AG20443 (cell line): ENCODE results near the gene OSER1.

Experiments used
- DNase-seq: peaks from one replicate; pipeline ENCODE4 v3.0.0; 2012; ENCODE audit warnings: low spot score, mixed read lengths

OSER1 gene

GRCh38 chr20:44174996-44175765 lies 35.4 kb downstream of the OSER1 start:
- no peak for DNase-seq

DNA sequence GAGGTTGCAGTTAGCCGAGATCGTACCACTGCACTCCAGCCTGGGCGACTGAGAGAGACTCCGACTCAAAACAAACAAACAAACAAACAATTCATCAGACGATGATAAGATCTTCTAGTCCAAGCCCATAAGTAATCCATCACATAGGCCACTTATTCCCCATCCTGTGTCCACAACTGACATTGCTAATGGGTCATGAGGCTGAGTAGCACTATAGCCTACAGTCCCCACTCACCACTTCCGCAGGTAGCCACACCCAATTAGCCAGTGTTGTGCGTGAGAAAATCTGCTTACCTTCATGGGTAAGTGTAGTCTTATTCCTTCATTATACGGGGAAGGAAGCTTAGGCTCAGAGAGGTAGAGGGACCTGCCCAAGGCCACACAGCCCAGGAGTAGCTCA lies 36.7 kb downstream of the OSER1 start:
- no peak for DNase-seq

- no peak for DNase-seq
Measured at GRCh38 chr20:44173116-44173515, 37.5 kb downstream of the OSER1 start.

DNA sequence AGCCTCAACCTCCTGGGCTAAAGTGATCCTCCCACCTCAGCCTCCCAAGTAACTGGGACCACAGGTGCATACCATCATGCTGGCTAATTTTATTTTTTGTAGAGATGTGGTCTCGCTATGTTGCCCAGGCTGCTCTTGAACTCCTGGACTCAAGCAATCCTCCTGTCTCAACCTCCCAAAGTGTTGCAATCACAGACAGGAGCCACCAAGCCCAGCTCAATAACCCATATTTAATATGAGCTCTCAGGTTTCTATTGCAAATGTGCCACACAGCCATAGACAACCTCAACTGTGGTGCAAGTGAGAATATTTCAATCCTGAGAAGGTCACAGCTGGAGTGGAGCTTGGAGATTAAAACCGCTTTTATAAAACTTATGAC lies 38.0 kb downstream of the OSER1 start:
- no peak for DNase-seq

DNA sequence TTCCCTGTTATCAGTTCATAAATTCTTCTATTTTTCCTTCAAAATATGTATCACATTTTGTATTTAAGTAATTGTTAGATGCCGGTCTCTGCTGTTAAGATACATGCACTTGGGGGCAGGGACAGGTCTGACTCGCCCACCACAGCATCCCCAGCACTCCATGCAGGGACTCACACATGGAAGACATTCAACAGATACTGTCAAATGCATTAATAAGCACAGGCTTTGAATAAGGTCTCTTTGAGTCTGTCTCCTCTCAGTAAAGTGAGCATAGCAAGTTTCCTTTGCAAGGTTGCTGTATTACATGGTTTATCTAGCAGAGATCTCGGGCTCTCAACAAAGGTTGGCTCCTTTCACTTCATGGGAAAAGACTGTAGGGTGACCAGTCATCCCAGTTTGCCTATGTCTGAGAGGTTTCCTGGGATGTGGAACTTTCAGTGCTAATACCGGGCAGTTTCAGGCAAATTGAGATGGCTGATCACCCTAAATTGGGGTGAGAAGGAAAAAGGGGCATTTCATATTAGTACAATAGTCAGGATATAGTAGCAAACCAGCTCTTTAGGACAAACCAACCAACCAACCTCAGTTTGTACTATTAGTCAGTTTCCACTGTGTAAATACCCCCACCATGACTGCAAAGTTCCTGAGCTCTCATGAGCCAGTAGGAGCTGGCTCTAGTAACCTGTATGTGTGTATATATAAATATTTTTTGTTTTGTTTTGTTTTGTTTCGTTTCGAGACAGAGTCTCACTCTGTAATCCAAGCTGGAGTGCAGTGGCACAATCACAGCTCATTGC lies 38.6 kb downstream of the OSER1 start:
- DNase-seq = no peak

DNA sequence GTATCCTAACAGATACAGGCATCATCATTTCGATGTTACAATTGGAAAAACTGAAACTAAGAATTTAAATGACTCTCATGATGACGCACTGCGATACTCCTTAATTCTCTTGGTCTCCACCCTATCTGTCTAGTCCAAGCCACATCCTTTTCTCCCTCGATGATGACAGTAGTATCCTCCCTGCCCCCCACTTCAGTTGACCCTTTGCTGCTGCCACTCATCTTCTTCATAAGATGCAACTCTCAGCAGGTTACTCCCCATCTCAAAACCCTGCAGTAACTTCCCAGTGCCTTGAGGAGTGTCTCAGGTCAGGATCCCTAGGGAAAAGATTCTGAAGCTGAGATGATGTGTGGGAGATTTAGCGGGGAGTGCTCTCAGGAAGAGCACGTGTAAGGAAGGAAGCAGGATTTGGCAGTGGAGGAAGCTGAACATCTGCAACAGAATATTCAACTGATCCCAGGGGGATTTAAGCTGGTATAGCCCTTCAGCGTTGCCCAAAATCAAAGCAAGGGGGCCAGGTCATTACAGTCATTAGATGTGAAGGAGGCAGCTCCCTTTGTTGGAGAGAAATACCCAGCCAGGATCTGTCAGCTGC lies 39.7 kb downstream of the OSER1 start:
- peak; percentile 73 for DNase-seq

- DNase-seq = no peak
Measured at GRCh38 chr20:44167736-44168135, 42.8 kb downstream of the OSER1 start.

- peak; percentile 79 for DNase-seq
Measured at GRCh38 chr20:44166477-44166876, 44.1 kb downstream of the OSER1 start.

DNA sequence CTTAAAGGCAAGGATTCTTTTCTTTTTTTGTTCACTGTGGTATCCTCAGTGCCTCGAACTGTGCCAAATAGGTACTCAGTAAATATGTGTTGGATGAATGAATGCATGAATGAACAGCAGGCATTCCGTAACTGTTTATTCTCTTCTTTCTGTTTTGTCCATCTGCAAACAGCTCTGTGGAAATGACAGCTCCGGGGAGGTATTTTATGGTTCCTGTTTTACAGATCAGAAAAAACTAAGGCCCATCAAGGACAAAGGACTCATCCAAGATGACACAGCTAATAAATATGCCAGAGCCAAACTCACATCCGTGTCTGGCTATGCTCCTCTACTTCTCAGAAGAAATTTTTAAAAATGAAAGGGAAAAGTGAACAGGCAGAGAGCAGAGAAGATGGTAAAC lies 44.6 kb downstream of the OSER1 start:
- peak; percentile 64 for DNase-seq

DNA sequence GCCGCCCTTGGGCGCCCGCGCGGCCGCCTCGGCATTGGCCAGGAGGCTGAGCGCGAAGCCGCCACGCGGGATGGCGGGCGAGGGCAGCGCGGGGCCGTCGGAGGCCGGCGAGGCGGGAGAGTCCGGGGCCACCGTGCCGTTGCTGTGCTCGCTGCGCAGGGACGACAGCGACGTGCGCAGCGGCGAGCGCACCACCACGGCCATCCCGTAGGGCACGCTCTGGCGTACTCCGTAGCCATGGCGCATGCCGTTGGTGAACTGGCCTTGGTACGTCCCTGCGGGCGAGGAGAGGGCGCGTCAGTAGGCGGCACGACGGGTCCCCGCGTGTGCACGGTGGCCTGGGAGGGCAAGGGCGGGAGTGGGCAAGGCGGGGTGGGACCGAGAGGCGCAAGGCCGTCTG lies 50.4 kb downstream of the OSER1 start:
- no peak for DNase-seq

- DNase-seq = no peak
Measured at GRCh38 chr20:44159711-44160110, 50.9 kb downstream of the OSER1 start.

DNA sequence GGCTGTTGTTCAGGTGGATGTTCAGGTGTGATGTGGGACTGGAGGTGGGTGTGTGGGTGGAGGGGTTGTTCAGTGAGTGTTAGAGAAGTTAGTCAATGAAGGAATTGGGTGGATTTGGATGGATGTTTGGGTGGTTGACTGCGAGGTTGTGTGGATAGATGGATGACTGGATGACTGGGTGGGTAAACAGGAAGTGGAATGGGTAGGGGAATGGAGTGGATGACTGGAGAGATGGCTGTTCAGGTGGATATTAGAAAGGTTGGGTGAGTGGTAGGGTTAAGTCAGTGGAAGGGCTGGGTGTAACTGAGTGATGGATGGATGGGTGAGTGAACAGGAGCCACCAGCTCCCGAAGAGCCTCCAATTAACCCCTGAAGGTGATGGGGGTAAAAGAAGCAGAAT lies 51.4 kb downstream of the OSER1 start:
- DNase-seq = no peak

GRCh38 chr20:44157061-44157460 lies 53.5 kb downstream of the OSER1 start:
- DNase-seq = no peak

DNA sequence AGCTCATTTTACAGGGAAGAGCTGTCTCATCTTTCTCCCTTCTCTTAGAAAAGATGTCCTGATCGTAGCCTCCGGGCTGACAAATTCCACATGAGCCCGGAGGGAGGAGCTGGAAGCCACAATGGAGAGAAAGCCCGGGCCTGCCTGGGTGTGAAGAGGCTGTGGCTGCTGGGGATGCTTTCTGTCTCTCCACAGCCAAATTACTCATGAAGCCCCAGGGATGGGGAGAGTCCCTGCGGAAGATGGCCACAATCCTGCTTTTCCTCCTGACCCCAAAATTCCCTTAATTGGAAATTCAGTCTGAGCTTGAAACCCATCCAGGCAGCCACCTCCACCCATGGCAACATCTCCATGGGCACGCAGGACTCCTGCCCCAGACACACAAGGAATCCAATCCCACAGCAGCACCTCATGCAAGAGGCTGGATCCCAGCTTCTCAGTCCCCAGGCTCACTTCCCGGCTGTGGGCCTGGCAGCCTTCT lies 56.0 kb downstream of the OSER1 start:
- DNase-seq = peak; percentile 91

- DNase-seq = peak; percentile 75
Measured at GRCh38 chr20:44153636-44154043, 56.9 kb downstream of the OSER1 start.

DNA sequence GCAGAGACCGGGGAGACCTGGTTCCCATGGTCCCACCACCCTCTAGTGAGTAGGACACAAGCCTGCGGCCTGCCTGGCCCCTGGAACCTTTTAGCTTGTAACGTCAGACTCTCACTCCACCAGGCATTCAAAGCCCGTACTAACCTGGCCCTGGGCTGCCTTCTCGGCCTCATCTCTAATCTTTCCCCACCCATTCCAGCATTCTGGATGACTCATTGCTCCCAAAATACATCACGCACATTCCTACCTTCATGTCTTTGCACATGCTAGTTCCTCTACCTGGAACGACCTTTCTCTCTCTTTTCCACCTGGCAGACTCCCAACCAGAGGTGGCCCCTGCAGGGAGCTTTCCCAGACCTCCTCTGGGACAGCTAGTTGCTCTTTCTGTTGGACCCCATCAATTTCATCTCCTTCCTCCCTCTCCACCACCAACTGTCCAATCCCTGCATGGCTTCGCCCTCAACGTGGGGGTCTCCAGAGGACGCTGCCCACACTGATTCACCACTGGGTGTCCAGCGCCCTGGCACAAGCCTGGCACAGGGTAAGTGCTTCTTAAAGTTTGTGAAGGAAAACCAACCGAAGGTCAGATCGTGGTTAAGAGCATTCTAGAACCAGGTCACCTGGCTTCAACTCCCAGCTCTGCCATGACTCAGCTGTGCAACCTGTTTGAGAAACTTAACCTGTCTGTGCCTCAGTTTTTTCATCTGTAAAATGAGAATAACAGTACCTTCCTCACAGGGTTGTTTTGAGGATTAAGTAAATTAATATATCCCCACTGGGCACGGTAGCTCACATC lies 58.8 kb downstream of the OSER1 start:
- no peak for DNase-seq

GRCh38 chr20:44146272-44146671 lies 64.3 kb downstream of the OSER1 start:
- no peak for DNase-seq
